Endothelial cell of umbilical vein (primary cell): ENCODE results near the gene NR4A1. TPM values are rescaled to one million over a fixed set of nuclear protein-coding genes. Genes with fewer than 3 reads are reported as not detected.
A peak's percentile ranks its signal among the peaks of the same experiment; 100 is the strongest.

Source experiments
- BruUV-seq: library from RNA; stranded (reverse); fragments of 400-500 nt; replicated peaks from 2 replicates; lab custom pipeline; 2021; lab: Mats Ljungman, UMichigan
- CTCF ChIA-PET: fragments of 300-600, 350-600 bp; sonication (Branson Sonifier 250); formaldehyde crosslinking; loops from one replicate; lab custom pipeline; 2021; ENCODE audit warnings: antibody characterized with exemption, inconsistent platforms; lab: Charles Lee
- POLR2A ChIA-PET: fragments of 300-600, 350-600 bp; sonication (Branson Sonifier 250); formaldehyde crosslinking; loops from one replicate; lab custom pipeline; 2021; ENCODE audit warnings: antibody characterized with exemption, inconsistent platforms; lab: Charles Lee
- DNase-seq: peaks from one replicate; pipeline ENCODE4 v3.0.0-alpha.2; 2011; ENCODE audit warnings: low read depth, low spot score
- FAIRE-seq: peaks from 2 replicates; lab custom pipeline; 2011; peaks lifted over from hg19 to GRCh38; lab: Jason Lieb, UNC
- H2AFZ ChIP-seq: 2 replicates; pipeline ENCODE4 v1.6.0; 2012; ENCODE audit warnings: low read depth, low read length, control low read depth, inconsistent platforms
- H3K27ac ChIP-seq: 2 replicates; pipeline ENCODE4 v1.5.1; 2011; ENCODE audit warnings: low read depth, mild to moderate bottlenecking, control low read depth, low read length, moderate library complexity; ENCODE audit not compliant: insufficient read depth
- H3K27me3 ChIP-seq, 2 experiments: 2 replicates each; pipeline versions ENCODE4 v1.6.0 to v1.6.1; 2011; ENCODE audit warnings: low read length in 2 of 2, mixed read lengths in 1 of 2; ENCODE audit not compliant: control insufficient read depth in 2 of 2, insufficient read depth in 2 of 2
- H3K36me3 ChIP-seq, 2 experiments: 2 replicates in 1 of 2; 3 replicates in 1 of 2; pipeline ENCODE4 v1.5.1; 2011; ENCODE audit warnings: low read length in 2 of 2, mild to moderate bottlenecking in 1 of 2, moderate library complexity in 1 of 2; ENCODE audit not compliant: control insufficient read depth in 2 of 2, insufficient read depth in 2 of 2; ENCODE audit errors: extremely low read depth in 1 of 2
- H3K4me1 ChIP-seq: 3 replicates; pipeline ENCODE4 v1.5.1; 2011; ENCODE audit warnings: mild to moderate bottlenecking, low read length; ENCODE audit not compliant: control insufficient read depth, insufficient read depth; ENCODE audit errors: extremely low read depth
- H3K4me2 ChIP-seq: 2 replicates; pipeline ENCODE4 v1.6.1; 2011; ENCODE audit warnings: low read length, control low read depth, mixed read lengths; ENCODE audit not compliant: insufficient read depth
- H3K4me3 ChIP-seq, 3 experiments: fragments of 200-600 bp in 1 of 3; sonication (generic), shearing (Covaris generic) in 1 of 3; replicated peaks in 1 of 3; 2 replicates each; pipeline ENCODE4 v1.5.1; 2011 to 2016; ENCODE audit warnings: control low read depth in 3 of 3, low read length in 3 of 3, mild to moderate bottlenecking in 2 of 3, inconsistent platforms in 1 of 3, low read depth in 1 of 3, moderate library complexity in 1 of 3; ENCODE audit not compliant: insufficient read depth in 1 of 3
- H3K79me2 ChIP-seq: 2 replicates; pipeline ENCODE4 v1.6.0; 2012; ENCODE audit warnings: low read length, inconsistent platforms; ENCODE audit not compliant: control insufficient read depth, insufficient read depth
- H3K9ac ChIP-seq: replicated peaks from 2 replicates; pipeline ENCODE3; 2011; ENCODE audit warnings: low read length, control low read depth; ENCODE audit not compliant: insufficient read depth; ENCODE audit errors: extremely low read depth
- H3K9me1 ChIP-seq: replicated peaks from 3 replicates; pipeline ENCODE4 v1.6.0; 2011; ENCODE audit warnings: mild to moderate bottlenecking, low read length; ENCODE audit not compliant: control insufficient read depth, insufficient read depth; ENCODE audit errors: extremely low read depth
- H3K9me3 ChIP-seq: replicated peaks from 2 replicates; pipeline ENCODE4 v1.5.1; 2012; ENCODE audit warnings: low read length, inconsistent platforms; ENCODE audit not compliant: control insufficient read depth, insufficient read depth
- H4K20me1 ChIP-seq: replicated peaks from 2 replicates; pipeline ENCODE3; 2011; ENCODE audit warnings: mild to moderate bottlenecking, low read length; ENCODE audit not compliant: control insufficient read depth, insufficient read depth; ENCODE audit errors: extremely low read depth
- CTCF ChIP-seq, 2 donors: IDR thresholded peaks; 1 replicate in 1 of 2; 2 replicates in 1 of 2; pipeline ENCODE4 v1.5.1; 2011; ENCODE audit warnings: low read length in 2 of 2, mild to moderate bottlenecking in 2 of 2, moderate library complexity in 2 of 2, control low read depth in 1 of 2, inconsistent platforms in 1 of 2, low read depth in 1 of 2; ENCODE audit not compliant: insufficient read depth in 1 of 2; ENCODE audit errors: extremely low read depth in 1 of 2
- EZH2 ChIP-seq: IDR thresholded peaks from 2 replicates; pipeline ENCODE4 v1.6.1; 2012; ENCODE audit warnings: borderline replicate concordance, low read depth, mild to moderate bottlenecking, moderate library complexity, low read length, inconsistent platforms; ENCODE audit not compliant: severe bottlenecking
- MAX ChIP-seq: IDR thresholded peaks from 2 replicates; pipeline ENCODE4 v1.6.1; 2011; ENCODE audit not compliant: insufficient read depth, insufficient read length
- MYC ChIP-seq: IDR thresholded peaks from one replicate; pipeline ENCODE4 v1.6.1; 2011; ENCODE audit warnings: mild to moderate bottlenecking, low read depth, low read length
- POLR2A ChIP-seq: IDR thresholded peaks from 2 replicates; pipeline ENCODE4 v1.6.1; 2012; ENCODE audit warnings: low read depth, mild to moderate bottlenecking, control low read depth, low read length
- POLR2AphosphoS5 ChIP-seq: IDR thresholded peaks from 2 replicates; pipeline ENCODE4 v1.6.1; 2012; ENCODE audit warnings: low read depth, mild to moderate bottlenecking, control low read depth, low read length, moderate library complexity; ENCODE audit not compliant: insufficient read depth
- dilution Hi-C: fragments of 300-500 bp; cut with MboI; formaldehyde crosslinking; loops from one replicate; pipeline ENCODE4 v1.15.0; 2019; ENCODE audit warnings: low sequenced_read_pairs; ENCODE audit not compliant: extremely low pct_ligation_motif_present
- intact Hi-C: fragments of 100-400 bp; cut with micrococcal nuclease; formaldehyde crosslinking; loops from one replicate; pipeline ENCODE4 v1.10.0; 2022
- polyA plus RNA-seq, 4 experiments: library from polyadenylated mRNA; depleted of rRNA in 3 of 4; stranded (reverse) in 3 of 4; unstranded in 1 of 4; fragments of >200 nt; gene quantifications; 2 replicates each; pipeline versions ENCODE4 v1.2.1 to v1.2.3, GENCODE V29; 2011 to 2012; ENCODE audit warnings: missing spikeins in 1 of 4
- total RNA-seq: library from RNA; stranded (reverse); gene quantifications from 2 replicates; pipeline ENCODE4 v1.2.3, GENCODE V29; 2021

The NR4A1 gene
- total and polyA plus RNA-seq, 2 donors (not counting 3 experiments of a cell fraction or from before 2014, with no cell fraction given) = 6.8 to 18.2 TPM

GRCh38 chr12:52023976-52024688 lies 27.1 kb upstream of the NR4A1 start:
- ChIA-PET CTCF (interaction anchor here (0.6 to 13.1 kb wide), 27 partner anchors 8 to 856 kb away, joined by 3 to 946 read pairs (median 13); partner anchors contain the start of genes ATG101, NR4A1, SMIM41 and TAMALIN), POLR2A (interaction anchor here (0.7 to 12.4 kb wide), 4 partner anchors 14 to 57 kb away, joined by 3 to 221 read pairs (median 6); partner anchors contain the start of gene TAMALIN)
- H2AFZ ChIP-seq = peak overlapping the region; percentile 67
- H3K27me3 ChIP-seq = no peaks in the 10 kb centered on the region
- H3K9me1 ChIP-seq = no peaks in the 10 kb centered on the region
- TF ChIP-seq CTCF (IDR thresholded peaks at IDR 0.05; ENCODE audit: extremely low read depth in 1 of 2, insufficient read depth in 1 of 2, low read depth in 1 of 2, low read length in 2 of 2) (no peak), POLR2AphosphoS5 (no peak), EZH2 (no peak), POLR2A (no peak), MAX (no peak), MYC (no peak)
- H3K4me3 ChIP-seq = peak overlapping the region; percentile 2 to 69 (median 43)
- H3K4me2 ChIP-seq = peak overlapping the region; percentile 92
- FAIRE-seq (no peak), DNase-seq (no peak)
- intact Hi-C loops (loop anchor here (1.0 kb wide), 2 partner anchors 31 to 98 kb away; no protein-coding TSS in a partner anchor), dilution Hi-C loops (no loop called here)
- no peaks in the 10 kb centered on the region for H4K20me1 ChIP-seq
- H3K36me3 ChIP-seq = no peaks in the 10 kb centered on the region
- peak overlapping the region; percentile 87 for H3K9ac ChIP-seq
- BruUV-seq = TSS peak; percentile 61
- peak overlapping the region; percentile 94 for H3K27ac ChIP-seq
- H3K9me3 ChIP-seq = no peaks in the 10 kb centered on the region
- H3K79me2 ChIP-seq = no peaks in the 10 kb centered on the region
- peaks cover 31% of the 10 kb centered on the region for H3K4me1 ChIP-seq
